ENCODE measurements around the gene STMN3. TPM values are rescaled to one million over a fixed set of nuclear protein-coding genes. Genes with fewer than 3 reads are reported as not detected.

STMN3 gene
- total RNA-seq, 4 donors from 2014 or later: 53.7 to 84.0 (median 66.1) TPM

DNA sequence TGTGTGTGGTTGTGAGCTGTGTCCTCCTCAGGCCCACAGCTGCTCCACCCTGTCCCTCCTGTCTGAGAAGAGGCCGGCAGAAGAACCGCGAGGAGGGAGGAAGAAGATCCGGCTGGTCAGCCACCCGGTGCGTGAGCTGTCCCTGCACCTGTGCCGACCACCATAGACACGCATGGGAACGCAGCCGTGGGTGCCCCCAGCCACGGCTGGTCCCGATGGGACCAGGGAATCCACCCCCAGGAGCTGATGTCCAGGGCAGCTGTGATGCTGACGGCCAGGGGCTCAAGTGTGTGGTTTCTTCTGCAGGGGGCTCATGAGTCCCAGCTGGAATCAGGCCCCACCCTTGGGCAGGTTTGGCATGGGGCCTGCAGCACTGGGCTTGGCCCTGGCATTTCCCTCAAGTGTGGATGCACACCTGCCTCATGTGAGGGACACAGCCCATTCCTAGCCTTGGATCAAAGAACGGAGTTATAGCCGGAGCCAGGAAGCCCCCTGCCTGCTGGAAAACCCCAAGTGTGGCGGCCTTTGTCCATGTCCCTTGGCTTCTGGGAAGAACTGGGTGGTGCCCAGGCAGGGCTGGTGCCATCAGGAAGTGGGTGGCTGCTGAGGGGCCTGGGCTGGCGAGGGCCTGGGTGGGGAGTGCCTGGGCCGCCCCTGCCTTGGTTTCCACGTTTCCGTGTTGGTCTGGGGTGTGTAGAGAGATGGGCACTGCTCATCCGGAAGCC, 38.6 kb upstream of the STMN3 start:
- peaks cover 10 to 19% of the 10 kb centered on the region in 2 donors for H3K4me1 ChIP-seq
- H3K27me3 ChIP-seq: no peaks in the 10 kb centered on the region
- H3K36me3 ChIP-seq: peaks cover 8 to 9% of the 10 kb centered on the region in 2 donors
- H3K27ac ChIP-seq: no peak overlapping the region
- WGBS, 2 donors: 86 to 90% methylated on average over 8 to 13 of the region's 21 CpGs
- TF ChIP-seq POLR2A (IDR thresholded peaks at IDR 0.05): no peak
- TF ChIP-seq, protein P1, sequence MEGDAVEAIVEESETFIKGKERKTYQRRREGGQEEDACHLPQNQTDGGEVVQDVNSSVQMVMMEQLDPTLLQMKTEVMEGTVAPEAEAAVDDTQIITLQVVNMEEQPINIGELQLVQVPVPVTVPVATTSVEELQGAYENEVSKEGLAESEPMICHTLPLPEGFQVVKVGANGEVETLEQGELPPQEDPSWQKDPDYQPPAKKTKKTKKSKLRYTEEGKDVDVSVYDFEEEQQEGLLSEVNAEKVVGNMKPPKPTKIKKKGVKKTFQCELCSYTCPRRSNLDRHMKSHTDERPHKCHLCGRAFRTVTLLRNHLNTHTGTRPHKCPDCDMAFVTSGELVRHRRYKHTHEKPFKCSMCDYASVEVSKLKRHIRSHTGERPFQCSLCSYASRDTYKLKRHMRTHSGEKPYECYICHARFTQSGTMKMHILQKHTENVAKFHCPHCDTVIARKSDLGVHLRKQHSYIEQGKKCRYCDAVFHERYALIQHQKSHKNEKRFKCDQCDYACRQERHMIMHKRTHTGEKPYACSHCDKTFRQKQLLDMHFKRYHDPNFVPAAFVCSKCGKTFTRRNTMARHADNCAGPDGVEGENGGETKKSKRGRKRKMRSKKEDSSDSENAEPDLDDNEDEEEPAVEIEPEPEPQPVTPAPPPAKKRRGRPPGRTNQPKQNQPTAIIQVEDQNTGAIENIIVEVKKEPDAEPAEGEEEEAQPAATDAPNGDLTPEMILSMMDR (IDR thresholded peaks at IDR 0.05): no peak
- H3K9me3 ChIP-seq: no peaks in the 10 kb centered on the region
- no peak overlapping the region for H3K4me3 ChIP-seq (replicated peaks in 1 of 3)
- intact Hi-C loops (cut with DNase I): no loop called here
- DNase-seq: no peak

GRCh38 chr20:63690898-63691710, 37.9 kb upstream of the STMN3 start:
- TF ChIP-seq, protein P1 (IDR thresholded peaks at IDR 0.05): no peak
- no peak for TF ChIP-seq POLR2A (IDR thresholded peaks at IDR 0.05)
- DNase-seq: no peak
- 77 to 97% methylated on average over 13 of the region's 24 CpGs for WGBS, 2 donors
- Histone ChIP-seq H3K4me1 (peaks cover 4 to 24% of the 10 kb centered on the region in 2 donors), H3K36me3 (peaks cover 8 to 9% of the 10 kb centered on the region in 2 donors), H3K27me3 (no peaks in the 10 kb centered on the region), H3K9me3 (no peaks in the 10 kb centered on the region), H3K27ac (no peak overlapping the region), H3K4me3 (replicated peaks in 1 of 3) (no peak overlapping the region)
- intact Hi-C loops (cut with DNase I): no loop called here

- 91 to 93% methylated on average over 3 to 21 of the region's 40 CpGs for WGBS, 2 donors
These were observed 37.0 kb upstream of the STMN3 start for GRCh38 chr20:63690003-63690897.

GRCh38 chr20:63689046-63690002, 36.1 kb upstream of the STMN3 start:
- TF ChIP-seq, protein P1 (IDR thresholded peaks at IDR 0.05): no peak
- TF ChIP-seq POLR2A (IDR thresholded peaks at IDR 0.05): no peak
- no peak for DNase-seq
- H3K27me3 ChIP-seq: no peaks in the 10 kb centered on the region
- H3K4me3 ChIP-seq (replicated peaks in 1 of 3): no peak overlapping the region
- 93 to 94% methylated on average over 11 to 13 of the region's 44 CpGs for WGBS, 2 donors
- peaks cover 4 to 35% of the 10 kb centered on the region in 2 donors for H3K4me1 ChIP-seq
- H3K27ac ChIP-seq: peak overlapping the region in 2 of 3 donors; percentile 78 to 83
- peaks cover 0 to 1% of the 10 kb centered on the region in 2 donors for H3K36me3 ChIP-seq
- H3K9me3 ChIP-seq: no peaks in the 10 kb centered on the region
- intact Hi-C loops (cut with DNase I): no loop called here

More at GRCh38 chr20:63690003-63690897, 37.0 kb upstream of the STMN3 start:
- intact Hi-C loops (cut with DNase I): no loop called here
- H3K36me3 ChIP-seq: peaks cover 8 to 9% of the 10 kb centered on the region in 2 donors
- DNase-seq: no peak
- H3K4me1 ChIP-seq: peaks cover 4 to 33% of the 10 kb centered on the region in 2 donors
- H3K27me3 ChIP-seq: no peaks in the 10 kb centered on the region
- TF ChIP-seq, protein P1 (IDR thresholded peaks at IDR 0.05): no peak
- no peak for TF ChIP-seq POLR2A (IDR thresholded peaks at IDR 0.05)
- H3K27ac ChIP-seq: no peak overlapping the region
- no peak overlapping the region for H3K4me3 ChIP-seq (replicated peaks in 1 of 3)
- H3K9me3 ChIP-seq: no peaks in the 10 kb centered on the region

Data from thyroid gland (tissue), 4 donors.